NCI-H1694 (cell line): ENCODE results near the gene PML.

Experiments
- DNase-seq: peaks from one replicate; lab custom pipeline; 2025; lab: John Stamatoyannopoulos, UW

PML gene

GRCh38 chr15:73985101-73985873 lies 9.2 kb upstream of the PML start:
- DNase-seq = no peak

GRCh38 chr15:73986055-73986775 lies 8.3 kb upstream of the PML start:
- DNase-seq = no peak

- no peak for DNase-seq
Observed at GRCh38 chr15:73986776-73987056, 7.8 kb upstream of the PML start.

- DNase-seq = no peak
Observed at GRCh38 chr15:73987250-73987649, 7.3 kb upstream of the PML start.

GRCh38 chr15:73987681-73988444 lies 6.7 kb upstream of the PML start:
- no peak for DNase-seq

GRCh38 chr15:73988445-73988969 lies 6.0 kb upstream of the PML start:
- no peak for DNase-seq

GRCh38 chr15:73989001-73989798 lies 5.3 kb upstream of the PML start:
- DNase-seq = no peak

GRCh38 chr15:73990250-73991005 lies 4.1 kb upstream of the PML start:
- no peak for DNase-seq

GRCh38 chr15:73991260-73991659 lies 3.3 kb upstream of the PML start:
- DNase-seq = no peak

GRCh38 chr15:73991726-73992593 lies 2.6 kb upstream of the PML start, which contains the start of gene STOML1:
Gene STOML1 (minus strand): TSS chr15:73992295. CDS start chr15:73992223, 72 bp downstream.
- peak; percentile 68 for DNase-seq

GRCh38 chr15:73992594-73992898 lies 2.0 kb upstream of the PML start:
- no peak for DNase-seq

- no peak for DNase-seq
Observed at GRCh38 chr15:73993211-73993994, 1.1 kb upstream of the PML start.

- DNase-seq = no peak
Observed at GRCh38 chr15:73994912-73995622, 551 bp downstream of the PML start.

GRCh38 chr15:73996267-73996666 lies 1.8 kb downstream of the PML start:
- DNase-seq = no peak

GRCh38 chr15:73996939-73997338 lies 2.4 kb downstream of the PML start:
- DNase-seq = no peak

- peak; percentile 52 for DNase-seq
Observed at GRCh38 chr15:73997986-73998385, 3.5 kb downstream of the PML start.

- DNase-seq = no peak
Observed at GRCh38 chr15:74006774-74007639, 12.5 kb downstream of the PML start.
